Peyer's patch (tissue), 4 donors: ENCODE measurements around the gene RNU6-1.

ENCODE experiments used
- POLR2A ChIP-seq, 2 donors: fragments of 450-650 bp; IDR thresholded peaks; one replicate each; pipeline ENCODE4 v1.5.1; 2017; ENCODE audit warnings: antibody characterized with exemption in 2 of 2, mild to moderate bottlenecking in 2 of 2, moderate library complexity in 2 of 2
- TF ChIP-seq, protein P1 (sequence below), 6 experiments: fragments of 450-650 bp in 4 of 6; fragments of 200-600 bp in 2 of 6; sonication (generic) in 1 of 6; IDR thresholded peaks; one replicate each; pipeline ENCODE4 v1.5.1; 2017 to 2019; ENCODE audit warnings: antibody characterized with exemption in 6 of 6, mild to moderate bottlenecking in 3 of 6, moderate library complexity in 1 of 6

DNA sequence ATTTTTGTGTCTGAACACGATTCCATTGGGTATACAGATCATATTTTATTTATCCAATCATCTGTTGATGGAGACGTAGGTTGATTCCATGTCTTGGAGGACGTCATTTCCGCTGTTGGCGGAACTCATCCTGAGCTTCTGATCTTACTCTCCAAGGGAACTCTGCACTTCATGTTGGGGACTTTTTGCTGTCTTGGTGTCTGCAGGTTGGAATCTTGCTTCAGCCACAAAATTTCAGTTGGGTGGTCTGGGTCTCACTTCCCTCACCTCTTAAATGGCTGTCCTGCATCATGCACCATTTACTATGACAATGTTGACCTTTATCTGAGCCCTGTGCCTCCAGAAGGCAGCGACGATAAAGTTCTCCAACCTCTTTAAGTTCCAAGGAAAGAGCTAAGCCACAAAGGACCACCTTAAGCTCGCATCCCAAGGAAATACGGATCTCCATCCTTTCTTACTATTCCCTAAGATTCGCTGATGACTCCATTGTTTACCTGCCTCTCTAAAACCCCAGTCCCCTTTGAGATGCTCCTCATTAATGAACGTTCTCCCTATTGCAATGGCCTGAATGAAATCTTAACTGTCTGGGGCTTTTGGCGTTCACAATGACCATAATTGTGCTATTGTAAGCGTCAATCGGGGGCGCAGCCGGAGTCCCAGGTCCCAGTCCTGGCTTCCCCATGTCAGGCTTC lies 23.1 kb upstream of the RNU6-1 start:
- TF ChIP-seq, protein P1, sequence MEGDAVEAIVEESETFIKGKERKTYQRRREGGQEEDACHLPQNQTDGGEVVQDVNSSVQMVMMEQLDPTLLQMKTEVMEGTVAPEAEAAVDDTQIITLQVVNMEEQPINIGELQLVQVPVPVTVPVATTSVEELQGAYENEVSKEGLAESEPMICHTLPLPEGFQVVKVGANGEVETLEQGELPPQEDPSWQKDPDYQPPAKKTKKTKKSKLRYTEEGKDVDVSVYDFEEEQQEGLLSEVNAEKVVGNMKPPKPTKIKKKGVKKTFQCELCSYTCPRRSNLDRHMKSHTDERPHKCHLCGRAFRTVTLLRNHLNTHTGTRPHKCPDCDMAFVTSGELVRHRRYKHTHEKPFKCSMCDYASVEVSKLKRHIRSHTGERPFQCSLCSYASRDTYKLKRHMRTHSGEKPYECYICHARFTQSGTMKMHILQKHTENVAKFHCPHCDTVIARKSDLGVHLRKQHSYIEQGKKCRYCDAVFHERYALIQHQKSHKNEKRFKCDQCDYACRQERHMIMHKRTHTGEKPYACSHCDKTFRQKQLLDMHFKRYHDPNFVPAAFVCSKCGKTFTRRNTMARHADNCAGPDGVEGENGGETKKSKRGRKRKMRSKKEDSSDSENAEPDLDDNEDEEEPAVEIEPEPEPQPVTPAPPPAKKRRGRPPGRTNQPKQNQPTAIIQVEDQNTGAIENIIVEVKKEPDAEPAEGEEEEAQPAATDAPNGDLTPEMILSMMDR (IDR thresholded peaks at IDR 0.05) = no peak
- no peak for TF ChIP-seq POLR2A (IDR thresholded peaks at IDR 0.05)
